Measurements from ENCODE around the gene CREM.

The CREM gene

DNA sequence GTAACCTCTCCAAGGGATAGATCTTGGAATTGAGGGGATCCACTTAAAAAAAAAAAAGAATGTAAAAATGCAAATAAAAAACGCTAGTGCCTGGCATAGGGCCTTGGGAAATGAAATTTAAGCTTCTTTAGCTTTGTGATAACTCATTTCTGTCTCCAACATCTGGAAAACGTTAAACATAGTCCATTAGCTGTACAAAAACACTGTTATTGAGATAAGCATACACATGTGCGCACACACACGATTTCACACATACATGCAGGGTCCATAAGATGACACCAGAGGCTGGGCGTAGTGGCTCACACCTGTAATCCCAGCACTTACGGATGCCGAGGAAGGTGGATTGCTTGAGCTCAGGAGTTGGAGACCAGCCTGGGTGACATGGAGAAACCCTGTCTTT, 22.8 kb upstream of the CREM start:
- Mint-ChIP-seq H3K36me3 (ENCODE audit: low read depth) (no peaks in the 10 kb centered on the region), H3K4me3 (no peak overlapping the region), H3K9me3 (no peaks in the 10 kb centered on the region), H3K27ac (no peak overlapping the region), H3K27me3 (ENCODE audit: low read depth, poor library complexity) (peaks cover 3% of the 10 kb centered on the region), H3K4me1 (no peaks in the 10 kb centered on the region)
- no peak for DNase-seq
- TF ChIP-seq, protein P1, sequence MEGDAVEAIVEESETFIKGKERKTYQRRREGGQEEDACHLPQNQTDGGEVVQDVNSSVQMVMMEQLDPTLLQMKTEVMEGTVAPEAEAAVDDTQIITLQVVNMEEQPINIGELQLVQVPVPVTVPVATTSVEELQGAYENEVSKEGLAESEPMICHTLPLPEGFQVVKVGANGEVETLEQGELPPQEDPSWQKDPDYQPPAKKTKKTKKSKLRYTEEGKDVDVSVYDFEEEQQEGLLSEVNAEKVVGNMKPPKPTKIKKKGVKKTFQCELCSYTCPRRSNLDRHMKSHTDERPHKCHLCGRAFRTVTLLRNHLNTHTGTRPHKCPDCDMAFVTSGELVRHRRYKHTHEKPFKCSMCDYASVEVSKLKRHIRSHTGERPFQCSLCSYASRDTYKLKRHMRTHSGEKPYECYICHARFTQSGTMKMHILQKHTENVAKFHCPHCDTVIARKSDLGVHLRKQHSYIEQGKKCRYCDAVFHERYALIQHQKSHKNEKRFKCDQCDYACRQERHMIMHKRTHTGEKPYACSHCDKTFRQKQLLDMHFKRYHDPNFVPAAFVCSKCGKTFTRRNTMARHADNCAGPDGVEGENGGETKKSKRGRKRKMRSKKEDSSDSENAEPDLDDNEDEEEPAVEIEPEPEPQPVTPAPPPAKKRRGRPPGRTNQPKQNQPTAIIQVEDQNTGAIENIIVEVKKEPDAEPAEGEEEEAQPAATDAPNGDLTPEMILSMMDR (IDR thresholded peaks at IDR 0.05) = no peak

- Mint-ChIP-seq H3K4me1 (no peaks in the 10 kb centered on the region), H3K36me3 (ENCODE audit: low read depth) (no peaks in the 10 kb centered on the region), H3K27ac (no peak overlapping the region), H3K9me3 (no peaks in the 10 kb centered on the region), H3K27me3 (ENCODE audit: low read depth, poor library complexity) (peaks cover 6% of the 10 kb centered on the region), H3K4me3 (no peak overlapping the region)
- DNase-seq = no peak
- TF ChIP-seq, protein P1 (IDR thresholded peaks at IDR 0.05) = no peak
These were observed 14.1 kb upstream of the CREM start for GRCh38 chr10:35112571-35112970.

DNA sequence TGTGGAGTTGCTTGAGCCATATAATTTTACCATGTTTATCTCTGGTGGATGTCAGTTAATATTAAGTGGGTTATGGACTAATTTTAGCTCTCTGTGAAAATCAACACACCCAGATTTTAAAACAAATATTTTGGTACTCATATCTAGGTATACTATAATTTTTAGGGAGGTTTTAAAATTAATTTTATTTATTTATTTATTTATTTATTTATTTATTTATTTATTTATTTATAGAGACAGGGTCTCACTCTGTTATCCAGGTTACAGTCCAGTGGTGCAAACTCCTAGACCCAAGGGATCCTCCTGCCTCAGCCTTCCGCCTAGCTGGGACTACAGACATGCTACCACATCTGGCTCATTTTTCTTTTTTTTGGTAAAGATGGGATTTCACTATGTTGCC, 7.3 kb upstream of the CREM start:
- H3K9me3 Mint-ChIP-seq = no peaks in the 10 kb centered on the region

DNA sequence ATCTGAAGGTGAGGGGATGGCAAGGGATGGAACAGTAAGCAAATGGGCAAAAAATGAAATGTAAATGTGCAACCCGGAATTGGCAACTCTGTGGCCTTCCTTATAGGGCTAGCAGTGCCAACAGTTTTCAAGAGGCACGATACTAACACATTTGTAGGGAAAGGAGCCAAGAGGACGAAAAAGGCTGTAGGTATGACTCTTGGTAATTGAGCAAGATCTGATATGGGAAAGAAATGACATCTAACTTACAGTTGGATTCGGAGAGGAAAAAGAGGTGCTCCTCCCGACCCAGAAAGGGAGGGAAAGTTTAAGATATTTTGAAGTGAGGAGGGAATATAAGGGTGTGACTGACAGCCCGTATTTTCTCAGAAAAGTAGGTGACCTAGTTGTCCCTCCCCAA, 2.1 kb upstream of the CREM start:
- DNase-seq = no peak
- no peaks in the 10 kb centered on the region for H3K9me3 Mint-ChIP-seq
- TF ChIP-seq, protein P1 (IDR thresholded peaks at IDR 0.05) = no peak
- no peak overlapping the region for H3K27ac Mint-ChIP-seq
- H3K4me1 Mint-ChIP-seq = peaks cover 18% of the 10 kb centered on the region
- no peak overlapping the region for H3K4me3 Mint-ChIP-seq
- peaks cover 13% of the 10 kb centered on the region for H3K36me3 Mint-ChIP-seq (ENCODE audit: low read depth)
- peaks cover 11% of the 10 kb centered on the region for H3K27me3 Mint-ChIP-seq (ENCODE audit: low read depth, poor library complexity)

More for the DNA sequence above, 7.3 kb upstream of the CREM start:
- Mint-ChIP-seq H3K27ac (no peak overlapping the region), H3K27me3 (ENCODE audit: low read depth, poor library complexity) (peaks cover 10% of the 10 kb centered on the region), H3K4me3 (no peak overlapping the region), H3K36me3 (ENCODE audit: low read depth) (no peaks in the 10 kb centered on the region), H3K4me1 (no peaks in the 10 kb centered on the region)
- no peak for DNase-seq
- TF ChIP-seq, protein P1 (IDR thresholded peaks at IDR 0.05) = no peak

GRCh38 chr10:35126062-35126529, 550 bp upstream of the CREM start:
- Mint-ChIP-seq H3K27me3 (ENCODE audit: low read depth, poor library complexity) (peaks cover 11% of the 10 kb centered on the region), H3K4me1 (peaks cover 18% of the 10 kb centered on the region), H3K9me3 (no peaks in the 10 kb centered on the region), H3K27ac (peak overlapping the region; percentile 74), H3K36me3 (ENCODE audit: low read depth) (peaks cover 14% of the 10 kb centered on the region), H3K4me3 (peak overlapping the region; percentile 90)
- TF ChIP-seq, protein P1 (IDR thresholded peaks at IDR 0.05) = no peak
- DNase-seq = no peak

DNA sequence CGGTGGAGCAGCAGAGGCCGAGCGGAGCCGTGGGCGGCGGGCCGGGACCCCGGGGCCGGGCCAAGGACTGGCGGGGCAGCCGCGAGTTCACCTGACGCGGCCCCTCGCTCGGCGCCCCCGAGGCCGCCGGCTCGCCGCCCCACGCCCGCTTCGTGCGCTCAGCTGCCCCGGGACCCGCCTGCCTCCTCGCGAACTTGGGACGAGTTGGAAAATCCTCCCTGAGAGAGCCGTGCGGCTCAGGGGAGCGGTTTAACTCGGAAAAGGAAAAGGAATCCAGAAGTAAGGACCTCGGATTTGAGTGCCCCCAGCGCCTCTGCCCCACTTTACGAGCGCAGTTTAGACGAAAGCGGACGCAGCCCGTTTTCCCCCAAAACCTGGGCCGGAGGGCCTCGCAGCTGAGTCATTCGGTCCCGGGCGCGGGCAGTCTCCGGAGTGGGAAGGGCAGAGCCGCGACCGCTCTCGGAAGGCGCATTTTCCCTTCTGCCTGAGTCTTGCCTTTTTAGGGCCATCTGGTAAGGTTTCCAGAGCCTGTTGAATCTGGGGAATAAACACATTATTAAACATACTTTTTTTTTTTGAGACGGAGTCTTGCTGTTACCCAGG, 744 bp downstream of the CREM start:
- peaks cover 18% of the 10 kb centered on the region for H3K4me1 Mint-ChIP-seq
- peak overlapping the region; percentile 99 for H3K27ac Mint-ChIP-seq
- DNase-seq = peak; percentile 55
- no peaks in the 10 kb centered on the region for H3K9me3 Mint-ChIP-seq
- H3K27me3 Mint-ChIP-seq (ENCODE audit: low read depth, poor library complexity) = peaks cover 11% of the 10 kb centered on the region
- TF ChIP-seq, protein P1 (IDR thresholded peaks at IDR 0.05) = no peak
- H3K36me3 Mint-ChIP-seq (ENCODE audit: low read depth) = peaks cover 14% of the 10 kb centered on the region
- H3K4me3 Mint-ChIP-seq = peak overlapping the region; percentile 90
